Peyer's patch (tissue), 4 donors: Measurements from ENCODE around the gene SLC12A6.

Experiments used
- CTCF ChIP-seq, 6 experiments: fragments of 450-650 bp in 4 of 6; fragments of 200-600 bp in 2 of 6; sonication (generic) in 1 of 6; IDR thresholded peaks; one replicate each; pipeline ENCODE4 v1.5.1; 2017 to 2019; ENCODE audit warnings: antibody characterized with exemption in 6 of 6, mild to moderate bottlenecking in 3 of 6, moderate library complexity in 1 of 6
- POLR2A ChIP-seq, 2 donors: fragments of 450-650 bp; IDR thresholded peaks; one replicate each; pipeline ENCODE4 v1.5.1; 2017; ENCODE audit warnings: antibody characterized with exemption in 2 of 2, mild to moderate bottlenecking in 2 of 2, moderate library complexity in 2 of 2

- TF ChIP-seq CTCF (IDR thresholded peaks at IDR 0.05): no peak
- TF ChIP-seq POLR2A (IDR thresholded peaks at IDR 0.05): no peak
Measured at GRCh38 chr15:34297059-34297458, 40.5 kb downstream of the SLC12A6 start.
